GM12892 (cell line): ENCODE data around the gene MAGEB18. TPM values are rescaled to one million over a fixed set of nuclear protein-coding genes. Genes with fewer than 3 reads are reported as not detected.

Experiments used
- DNase-seq: peaks from one replicate; pipeline ENCODE4 v3.0.0; 2011; ENCODE audit not compliant: insufficient read length
- FAIRE-seq: peaks from 2 replicates; lab custom pipeline; 2011; peaks lifted over from hg19 to GRCh38; lab: Jason Lieb, UNC
- POLR2A ChIP-seq: IDR thresholded peaks from 2 replicates; pipeline ENCODE4 v1.6.1; 2011; ENCODE audit warnings: low read depth, low read length, control low read depth
- POLR2AphosphoS5 ChIP-seq: IDR thresholded peaks from 2 replicates; pipeline ENCODE4 v1.6.1; 2011; ENCODE audit warnings: low read depth, low read length, control low read depth
- TAF1 ChIP-seq: IDR thresholded peaks from 2 replicates; pipeline ENCODE4 v1.6.1; 2011; ENCODE audit warnings: low read depth, mild to moderate bottlenecking, control low read depth, low read length, borderline replicate concordance
- polyA plus RNA-seq: library from polyadenylated mRNA; unstranded; fragments of >200 nt; gene quantifications from one replicate; pipeline ENCODE4 v1.2.1, GENCODE V29; 2012; ENCODE audit warnings: missing spikeins, inconsistent platforms; ENCODE audit not compliant: missing spikeins

The MAGEB18 gene
- not detected for polyA plus RNA-seq

- no peak for FAIRE-seq
- TF ChIP-seq POLR2A (no peak), TAF1 (no peak), POLR2AphosphoS5 (no peak)
Observed at GRCh38 chrX:26138274-26138673, at the start of gene MAGEB18. Gene MAGEB18 (plus strand): TSS chrX:26138343. CDS start chrX:26138986, 643 bp downstream.

GRCh38 chrX:26100421-26100920 is 37.7 kb upstream of the MAGEB18 start:
- TF ChIP-seq POLR2AphosphoS5 (no peak), POLR2A (no peak), TAF1 (no peak)
- no peak for FAIRE-seq
- DNase-seq: no peak

More at GRCh38 chrX:26138274-26138673, at the start of gene MAGEB18:
- DNase-seq: no peak

GRCh38 chrX:26109142-26109541 is 29.0 kb upstream of the MAGEB18 start:
- DNase-seq (no peak), FAIRE-seq (no peak)
- no peak for TF ChIP-seq POLR2AphosphoS5
- no peak for TF ChIP-seq TAF1
- TF ChIP-seq POLR2A: no peak

GRCh38 chrX:26146024-26146423 is 7.9 kb downstream of the MAGEB18 start:
- FAIRE-seq (no peak), DNase-seq (no peak)
- TF ChIP-seq POLR2AphosphoS5: no peak
- TF ChIP-seq POLR2A: no peak
- TF ChIP-seq TAF1: no peak

GRCh38 chrX:26160301-26160700 is 22.2 kb downstream of the MAGEB18 start, which contains the start of gene MAGEB6B:
Gene MAGEB6B (plus strand): TSS chrX:26160601. CDS start chrX:26160601, 0 bp downstream.
- TF ChIP-seq TAF1: no peak
- TF ChIP-seq POLR2A: no peak
- no peak for TF ChIP-seq POLR2AphosphoS5
- FAIRE-seq (no peak), DNase-seq (no peak)
